SK-N-SH treated with all-trans-retinoic acid at 6 μM for 48 hours (cell line): Measurements from ENCODE around the gene CFAP90.

ENCODE experiments used
- ATAC-seq: fragments of 200-7000 bp; cut with Tn5 transposase; 3 replicates; pipeline ENCODE4 v1.9.1; 2020; ENCODE audit warnings: mild to moderate bottlenecking, moderate library complexity
- BACH2 ChIP-seq: fragments of 250-450 bp; sonication (Bioruptor Pico); IDR thresholded peaks from 2 replicates; pipeline ENCODE4 v1.9.0; 2021; ENCODE audit warnings: mild to moderate bottlenecking, borderline replicate concordance
- CSDC2 ChIP-seq: fragments of 250-450 bp; sonication (Bioruptor Pico); IDR thresholded peaks from 2 replicates; pipeline ENCODE4 v1.5.0; 2020; ENCODE audit warnings: mild to moderate bottlenecking, moderate library complexity
- GLIS3 ChIP-seq: fragments of 250-450 bp; sonication (Bioruptor Pico); IDR thresholded peaks from 2 replicates; pipeline ENCODE4 v1.5.0; 2020; ENCODE audit warnings: mild to moderate bottlenecking, moderate library complexity
- ISL1 ChIP-seq: fragments of 250-450 bp; sonication (Bioruptor Pico); IDR thresholded peaks from 2 replicates; pipeline ENCODE4 v2.1.2; 2022; ENCODE audit warnings: mild to moderate bottlenecking, moderate library complexity
- OSR1 ChIP-seq: fragments of 250-450 bp; sonication (Bioruptor Pico); IDR thresholded peaks from 2 replicates; pipeline ENCODE4 v1.8.0; 2022; ENCODE audit warnings: moderate library complexity, mild to moderate bottlenecking, inconsistent platforms
- PATZ1 ChIP-seq: fragments of 250-450 bp; sonication (Bioruptor Pico); IDR thresholded peaks from 2 replicates; pipeline ENCODE4 v1.8.0; 2020; ENCODE audit warnings: mild to moderate bottlenecking, moderate library complexity, borderline replicate concordance
- POU6F1 ChIP-seq: fragments of 250-450 bp; sonication (Bioruptor Pico); IDR thresholded peaks from 2 replicates; pipeline ENCODE4 v1.8.0; 2021; ENCODE audit warnings: low read depth, mild to moderate bottlenecking, moderate library complexity, borderline replicate concordance
- PPARA ChIP-seq: fragments of 250-450 bp; sonication (Bioruptor Pico); IDR thresholded peaks from 2 replicates; pipeline ENCODE4 v1.5.0; 2020; ENCODE audit warnings: mild to moderate bottlenecking, borderline replicate concordance
- SNAI2 ChIP-seq: fragments of 250-450 bp; sonication (Bioruptor Pico); IDR thresholded peaks from 2 replicates; pipeline ENCODE4 v1.5.0; 2020; ENCODE audit warnings: mild to moderate bottlenecking, moderate library complexity
- TOX ChIP-seq: fragments of 250-450 bp; sonication (Bioruptor Pico); IDR thresholded peaks from 2 replicates; pipeline ENCODE4 v1.8.0; 2021; ENCODE audit warnings: mild to moderate bottlenecking, moderate library complexity, borderline replicate concordance
- TSHZ2 ChIP-seq: fragments of 250-450 bp; sonication (Bioruptor Pico); IDR thresholded peaks from 2 replicates; pipeline ENCODE4 v1.5.0; 2020; ENCODE audit warnings: mild to moderate bottlenecking, moderate library complexity
- ZC3H10 ChIP-seq: fragments of 250-450 bp; sonication (Bioruptor Pico); IDR thresholded peaks from 2 replicates; pipeline ENCODE4 v1.5.1; 2021; ENCODE audit warnings: mild to moderate bottlenecking, moderate library complexity
- ZFP3 ChIP-seq: fragments of 250-450 bp; sonication (Bioruptor Pico); IDR thresholded peaks from 2 replicates; pipeline ENCODE4 v1.5.0; 2020; ENCODE audit warnings: mild to moderate bottlenecking, moderate library complexity
- ZFP30 ChIP-seq: fragments of 450-650 bp; formaldehyde crosslinking; IDR thresholded peaks from 2 replicates; pipeline ENCODE4 v1.5.0; 2022; ENCODE audit warnings: mild to moderate bottlenecking, moderate library complexity
- ZNF565 ChIP-seq: fragments of 450-650 bp; formaldehyde crosslinking; conservative IDR thresholded peaks from 2 replicates; pipeline ENCODE4 v1.5.0; 2020; ENCODE audit warnings: low read depth, mild to moderate bottlenecking, moderate library complexity
- ZNF8 ChIP-seq: fragments of 450-650 bp; formaldehyde crosslinking; IDR thresholded peaks from 2 replicates; pipeline ENCODE4 v1.5.0; 2020; ENCODE audit warnings: mild to moderate bottlenecking, moderate library complexity

Gene CFAP90

GRCh38 chr5:7850395-7851239 lies at the start of gene CFAP90:
Gene CFAP90 (minus strand): TSS chr5:7851133. CDS start chr5:7851021, 112 bp downstream.
- TF ChIP-seq TSHZ2 (no peak), ZC3H10 (no peak), OSR1 (CRISPR knock-in tag) (no peak), GLIS3 (no peak), ZFP30 (CRISPR knock-in tag) (no peak), TOX (CRISPR knock-in tag) (no peak), ZFP3 (CRISPR knock-in tag) (no peak), ISL1 (CRISPR knock-in tag) (no peak)
- TF ChIP-seq, all 23 proteins: peak for 0
- peak; percentile 86 for ATAC-seq

GRCh38 chr5:7897014-7897600 lies 46.2 kb upstream of the CFAP90 start:
- peak; percentile 91 for ATAC-seq
- no peak for TF ChIP-seq POU6F1
- no peak for TF ChIP-seq GLIS3

- ATAC-seq, result no peak
- TF ChIP-seq GLIS3, result no peak
- no peak for TF ChIP-seq ZNF8 (CRISPR knock-in tag)
- no peak for TF ChIP-seq ZC3H10
- no peak for TF ChIP-seq ZNF565
- no peak for TF ChIP-seq TOX (CRISPR knock-in tag)
- no peak for TF ChIP-seq TSHZ2
- TF ChIP-seq CSDC2 (CRISPR knock-in tag), result no peak
Measured at GRCh38 chr5:7894860-7895259, 43.9 kb upstream of the CFAP90 start.

GRCh38 chr5:7894439-7894838 lies 43.5 kb upstream of the CFAP90 start:
- no peak for ATAC-seq
- no peak for TF ChIP-seq ZNF8 (CRISPR knock-in tag)
- TF ChIP-seq OSR1 (CRISPR knock-in tag), result no peak
- TF ChIP-seq ISL1 (CRISPR knock-in tag), result no peak
- no peak for TF ChIP-seq ZNF565
- no peak for TF ChIP-seq PATZ1 (CRISPR knock-in tag)
- TF ChIP-seq SNAI2 (CRISPR knock-in tag), result no peak
- no peak for TF ChIP-seq TOX (CRISPR knock-in tag)
- TF ChIP-seq TSHZ2, result no peak
- no peak for TF ChIP-seq PPARA (CRISPR knock-in tag)
- no peak for TF ChIP-seq ZC3H10
- TF ChIP-seq BACH2 (CRISPR knock-in tag), result no peak
